Subcutaneous abdominal adipose tissue (tissue), 5 donors: ENCODE data around the gene TMEM150A.
"Not testable (repeated sequence)": the region's sequence is repeated elsewhere in the genome, so short reads cannot be mapped to it uniquely, and the experiment has no call there.

ENCODE experiments used
- H3K27ac ChIP-seq: one replicate; pipeline ENCODE4 v1.7.0; 2013; ENCODE audit warnings: low read depth, mild to moderate bottlenecking, inconsistent platforms, low read length, moderate library complexity
- H3K27me3 ChIP-seq, 5 donors: one replicate each; pipeline ENCODE4 v1.7.0; 2013; ENCODE audit warnings: low read length in 5 of 5, inconsistent platforms in 1 of 5; ENCODE audit not compliant: control insufficient read depth in 5 of 5, insufficient read depth in 4 of 5
- H3K36me3 ChIP-seq, 5 donors: one replicate each; pipeline ENCODE4 v1.7.0; 2013; ENCODE audit warnings: low read length in 5 of 5; ENCODE audit not compliant: control insufficient read depth in 5 of 5, insufficient read depth in 5 of 5
- H3K4me1 ChIP-seq, 5 donors: one replicate each; pipeline ENCODE4 v1.7.0; 2013; ENCODE audit warnings: low read length in 5 of 5, mild to moderate bottlenecking in 3 of 5, moderate library complexity in 1 of 5; ENCODE audit not compliant: control insufficient read depth in 5 of 5, insufficient read depth in 5 of 5
- H3K4me3 ChIP-seq, 5 donors: one replicate each; pipeline ENCODE4 v1.7.0; 2013; ENCODE audit warnings: low read length in 5 of 5, low read depth in 1 of 5
- H3K9ac ChIP-seq, 5 donors: one replicate each; pipeline ENCODE4 v1.7.0; 2013; ENCODE audit warnings: low read length in 5 of 5, mild to moderate bottlenecking in 4 of 5, moderate library complexity in 3 of 5
- H3K9me3 ChIP-seq, 5 donors: one replicate each; pipeline ENCODE4 v1.7.0; 2013; ENCODE audit warnings: low read length in 5 of 5; ENCODE audit not compliant: control insufficient read depth in 5 of 5
- donor health status: healthy.
- donor health status: healthy.
- donor health status: healthy.
- donor health status: healthy.
- donor health status: healthy.

TMEM150A gene

DNA sequence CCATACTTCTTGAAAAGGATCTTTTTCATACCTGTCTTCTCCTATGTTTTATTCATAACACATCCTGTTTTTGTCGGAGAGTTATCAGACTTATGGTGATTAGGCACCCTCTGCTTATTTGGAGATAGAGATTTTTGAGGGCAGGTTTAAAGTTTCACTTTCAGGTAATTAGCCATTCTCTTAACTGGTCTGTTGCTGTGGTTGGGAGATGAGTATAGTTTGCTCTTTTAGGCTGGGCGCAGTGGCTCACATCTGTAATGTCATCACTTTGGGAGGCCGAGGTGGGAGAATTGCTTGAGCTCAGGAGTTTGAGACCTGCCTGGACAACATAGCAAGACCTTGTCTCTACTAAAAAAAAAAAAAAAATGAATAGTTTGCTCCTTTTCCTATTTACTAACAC, 40.2 kb upstream of the TMEM150A start:
- Histone ChIP-seq H3K9me3 (no peaks in the 10 kb centered on the region), H3K27me3 (no peaks in the 10 kb centered on the region), H3K4me1 (no peaks in the 10 kb centered on the region), H3K36me3 (peaks cover 40 to 95% (median 84%) of the 10 kb centered on the region in 5 donors), H3K27ac (no peak overlapping the region), H3K9ac (no peak overlapping the region), H3K4me3 (no peak overlapping the region)

DNA sequence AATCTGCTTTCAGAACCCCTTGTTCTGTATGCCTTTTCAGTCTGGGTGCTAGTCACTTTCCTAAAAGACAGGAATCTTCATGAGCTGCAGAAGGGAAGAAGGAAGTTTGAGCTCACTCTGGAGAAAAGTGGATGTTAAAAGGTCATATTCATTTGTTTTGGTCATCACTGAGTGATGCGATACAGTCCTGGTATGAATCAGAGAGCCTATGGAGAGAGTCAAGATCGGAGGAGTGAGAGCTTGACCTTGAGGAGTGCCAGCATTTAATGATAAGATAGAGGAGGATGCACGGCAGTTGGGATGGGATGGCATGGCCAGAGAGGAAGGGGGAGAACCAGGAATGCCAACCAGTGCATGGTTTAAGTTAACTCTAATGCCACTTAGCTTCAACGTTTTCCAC, 33.1 kb upstream of the TMEM150A start:
- Histone ChIP-seq H3K4me1 (no peaks in the 10 kb centered on the region), H3K27ac (no peak overlapping the region), H3K36me3 (peaks cover 12 to 91% (median 70%) of the 10 kb centered on the region in 5 donors), H3K9me3 (no peaks in the 10 kb centered on the region), H3K27me3 (no peaks in the 10 kb centered on the region), H3K9ac (no peak overlapping the region), H3K4me3 (no peak overlapping the region)

DNA sequence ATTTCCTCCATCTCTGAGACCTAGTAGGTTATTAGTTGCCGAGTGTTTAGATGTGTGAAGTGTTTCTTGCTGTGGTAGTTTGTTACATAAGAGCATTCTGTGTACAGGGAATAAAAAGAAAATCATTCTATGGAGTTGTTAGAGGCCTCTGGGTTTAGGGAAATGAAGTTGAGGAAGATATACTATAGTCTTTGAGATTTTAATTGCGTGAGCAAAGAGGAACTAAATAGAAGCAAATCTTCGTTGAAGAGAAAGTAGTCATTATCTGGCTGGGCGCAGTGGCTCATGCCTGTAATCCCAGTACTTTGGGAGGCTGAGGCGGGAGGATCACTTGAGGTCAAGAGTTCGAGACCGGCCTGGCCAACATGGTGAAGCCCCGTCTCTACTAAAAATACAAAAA, 32.5 kb upstream of the TMEM150A start:
- no peak overlapping the region for H3K4me3 ChIP-seq
- H3K36me3 ChIP-seq, result peaks cover 18 to 92% (median 74%) of the 10 kb centered on the region in 5 donors
- no peaks in the 10 kb centered on the region for H3K27me3 ChIP-seq
- no peaks in the 10 kb centered on the region for H3K4me1 ChIP-seq
- H3K9me3 ChIP-seq, result no peaks in the 10 kb centered on the region
- H3K27ac ChIP-seq, result no peak overlapping the region
- H3K9ac ChIP-seq, result peak overlapping the region in 1 of 5 donors; percentile 10

DNA sequence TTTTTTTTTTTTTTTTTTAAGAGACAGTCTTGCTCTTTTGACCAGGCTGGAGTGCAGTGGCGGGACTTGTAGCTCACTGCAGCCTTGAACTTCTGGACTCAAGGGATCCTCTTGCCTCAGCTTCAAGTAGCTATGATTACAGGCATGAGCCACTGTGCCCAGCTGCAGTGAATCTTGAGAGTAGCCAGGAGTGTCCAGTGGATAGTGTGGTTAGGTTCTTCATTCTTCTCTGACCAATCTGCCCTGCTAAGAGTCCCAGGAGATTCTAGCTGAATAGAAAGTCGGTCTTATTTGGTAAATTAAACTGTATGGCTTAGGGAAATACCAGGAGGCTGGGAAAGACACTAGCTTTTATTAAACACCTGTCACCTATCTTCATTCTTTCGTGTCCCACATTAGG, 28.8 kb upstream of the TMEM150A start:
- Histone ChIP-seq H3K27ac (no peak overlapping the region), H3K27me3 (no peaks in the 10 kb centered on the region), H3K4me1 (peaks cover 0 to 7% (median 0%) of the 10 kb centered on the region in 5 donors), H3K4me3 (no peak overlapping the region), H3K9ac (no peak overlapping the region), H3K9me3 (no peaks in the 10 kb centered on the region), H3K36me3 (peaks cover 17 to 94% (median 74%) of the 10 kb centered on the region in 5 donors)

DNA sequence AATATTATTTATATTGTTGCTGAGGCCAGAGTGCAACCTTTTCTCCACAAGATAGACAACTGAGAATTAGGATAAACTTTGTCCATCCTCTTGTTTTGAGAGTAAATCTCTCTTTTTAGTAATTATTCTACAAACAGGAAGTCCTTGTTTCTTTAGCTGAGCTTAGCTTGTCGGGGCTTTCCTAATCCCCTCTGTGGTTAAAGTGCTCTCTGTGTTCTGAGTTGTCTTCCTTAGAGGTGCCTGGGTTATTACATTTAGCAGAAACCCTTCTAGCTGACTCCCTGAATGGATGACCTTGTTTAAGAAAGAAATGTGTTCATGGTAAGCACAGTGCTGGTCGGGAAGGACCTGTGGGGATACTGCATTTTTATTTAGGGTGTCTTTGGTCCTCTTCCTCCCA, 26.2 kb upstream of the TMEM150A start:
- no peak overlapping the region for H3K9ac ChIP-seq
- peaks cover 23 to 97% (median 76%) of the 10 kb centered on the region in 5 donors for H3K36me3 ChIP-seq
- H3K27me3 ChIP-seq, result no peaks in the 10 kb centered on the region
- no peak overlapping the region for H3K4me3 ChIP-seq
- H3K4me1 ChIP-seq, result peaks cover 0 to 7% (median 0%) of the 10 kb centered on the region in 5 donors
- no peaks in the 10 kb centered on the region for H3K9me3 ChIP-seq
- H3K27ac ChIP-seq, result no peak overlapping the region

DNA sequence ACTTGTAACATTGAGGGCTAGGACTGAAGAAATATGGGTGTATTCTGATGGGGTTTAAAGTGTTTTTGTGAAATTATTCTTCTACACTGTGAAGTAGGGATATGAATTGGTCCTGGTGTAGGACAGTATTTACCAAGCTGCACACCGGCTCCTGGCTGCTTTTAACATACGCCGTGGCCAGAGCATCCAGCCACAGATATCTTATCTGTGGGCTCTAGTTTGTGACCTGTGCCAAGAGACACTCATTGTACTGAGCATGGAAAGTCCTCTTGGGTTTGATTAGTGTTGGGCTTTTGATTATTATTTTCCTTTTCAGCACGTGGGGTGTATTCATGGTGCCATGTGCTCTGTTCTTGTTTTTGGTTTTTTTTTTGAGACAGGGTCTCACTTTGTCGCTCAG, 21.5 kb upstream of the TMEM150A start:
- peaks cover 0 to 7% (median 0%) of the 10 kb centered on the region in 5 donors for H3K4me1 ChIP-seq
- no peak overlapping the region for H3K4me3 ChIP-seq
- H3K27ac ChIP-seq, result no peak overlapping the region
- peaks cover 33 to 91% (median 72%) of the 10 kb centered on the region in 5 donors for H3K36me3 ChIP-seq
- H3K9ac ChIP-seq, result no peak overlapping the region
- H3K9me3 ChIP-seq, result no peaks in the 10 kb centered on the region
- H3K27me3 ChIP-seq, result no peaks in the 10 kb centered on the region

DNA sequence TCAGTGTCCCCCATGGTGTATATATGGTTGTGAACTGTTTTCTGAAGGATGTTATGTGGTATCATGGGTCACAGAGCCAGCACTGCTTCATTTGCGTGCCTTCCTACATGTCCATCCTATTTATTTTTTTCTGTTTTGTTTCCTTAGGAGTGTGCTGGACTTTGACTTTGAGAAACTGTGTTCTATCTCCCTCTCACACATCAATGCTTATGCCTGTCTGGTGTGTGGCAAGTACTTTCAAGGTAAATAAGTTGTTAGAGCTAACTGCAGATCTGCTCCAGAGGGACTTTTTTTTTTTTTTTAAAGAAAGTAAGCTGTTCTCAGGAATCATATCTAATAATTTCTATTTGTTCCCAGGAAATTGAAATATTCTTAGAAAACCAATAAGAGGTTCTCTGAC, 18.8 kb upstream of the TMEM150A start:
- Histone ChIP-seq H3K4me1 (peaks cover 6 to 17% (median 14%) of the 10 kb centered on the region in 5 donors), H3K9me3 (no peaks in the 10 kb centered on the region), H3K27ac (no peak overlapping the region), H3K36me3 (peaks cover 27 to 67% (median 56%) of the 10 kb centered on the region in 5 donors), H3K9ac (no peak overlapping the region), H3K27me3 (no peaks in the 10 kb centered on the region), H3K4me3 (no peak overlapping the region)

DNA sequence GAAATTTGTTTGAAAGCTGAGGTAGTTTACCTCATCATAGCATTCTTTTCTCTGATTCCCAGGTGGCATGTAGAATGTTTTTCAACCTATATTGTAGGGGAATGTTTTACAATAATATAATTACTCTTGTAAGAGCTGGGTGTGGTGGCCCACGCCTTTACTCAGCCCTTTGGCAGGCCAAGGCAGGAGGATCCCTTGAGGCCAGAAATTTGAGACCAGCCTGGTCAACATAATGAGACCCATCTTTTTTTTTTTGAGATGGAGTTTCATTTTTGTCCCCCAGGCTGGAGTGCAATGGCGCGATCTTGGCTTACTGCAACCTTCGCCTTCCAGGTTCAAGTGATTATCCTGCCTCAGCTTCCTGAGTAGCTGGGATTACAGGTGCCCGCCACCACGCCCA, 17.1 kb upstream of the TMEM150A start:
- H3K36me3 ChIP-seq, result peaks cover 21 to 50% (median 40%) of the 10 kb centered on the region in 5 donors

DNA sequence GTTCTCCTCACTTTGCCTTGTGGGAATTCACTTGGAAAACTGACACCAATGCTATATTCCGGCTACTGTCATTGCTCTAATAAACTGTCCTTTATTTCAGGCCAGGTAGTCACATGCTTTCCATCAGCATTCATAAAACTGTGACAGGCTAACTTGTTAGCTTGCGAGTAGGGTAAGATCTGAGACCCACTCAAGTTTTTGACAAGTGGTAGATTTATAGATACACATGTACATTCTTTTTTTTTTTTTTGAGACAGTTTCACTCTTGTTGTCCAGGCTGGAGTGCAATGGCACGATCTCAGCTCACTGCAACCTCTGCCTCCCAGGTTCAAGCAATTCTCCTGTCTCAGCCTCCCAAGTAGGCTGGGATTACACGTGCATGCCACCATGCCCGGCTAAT, 15.2 kb upstream of the TMEM150A start:
- not testable (repeated sequence) for H3K27ac ChIP-seq

More for the DNA sequence above, 17.1 kb upstream of the TMEM150A start:
- H3K27ac ChIP-seq, result no peak overlapping the region
- H3K4me3 ChIP-seq, result no peak overlapping the region
- H3K9ac ChIP-seq, result no peak overlapping the region
- H3K4me1 ChIP-seq, result peaks cover 6 to 23% (median 17%) of the 10 kb centered on the region in 5 donors
- H3K27me3 ChIP-seq, result no peaks in the 10 kb centered on the region
- no peaks in the 10 kb centered on the region for H3K9me3 ChIP-seq

DNA sequence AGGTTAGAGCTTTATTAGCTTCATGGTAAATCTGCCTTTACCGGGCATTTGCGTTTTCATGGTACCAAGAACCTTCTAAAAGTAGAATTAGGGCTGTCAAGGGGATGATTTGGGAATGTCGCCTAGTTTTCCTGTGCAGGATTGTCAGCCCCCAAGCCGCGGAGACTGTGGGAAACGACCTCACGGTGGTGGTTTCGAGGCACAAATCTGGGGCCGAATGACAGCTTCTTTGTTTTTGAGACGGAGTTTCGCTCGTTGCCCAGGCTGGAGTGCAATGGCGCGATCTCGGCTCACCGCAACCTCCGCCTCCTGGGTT, 12.9 kb upstream of the TMEM150A start:
- H3K9ac ChIP-seq, result no peak overlapping the region
- H3K9me3 ChIP-seq, result no peaks in the 10 kb centered on the region
- peaks cover 3 to 14% (median 9%) of the 10 kb centered on the region in 5 donors for H3K36me3 ChIP-seq
- peak overlapping the region in 2 of 5 donors; percentile 40 to 90 for H3K4me3 ChIP-seq
- H3K27ac ChIP-seq, result peak overlapping the region; percentile 80
- H3K4me1 ChIP-seq, result peaks cover 6 to 41% (median 31%) of the 10 kb centered on the region in 5 donors
- H3K27me3 ChIP-seq, result no peaks in the 10 kb centered on the region

More for the DNA sequence above, 15.2 kb upstream of the TMEM150A start:
- H3K9me3 ChIP-seq, H3K27me3 ChIP-seq: not testable (repeated sequence)
- Histone ChIP-seq H3K36me3 (peaks cover 18 to 34% (median 23%) of the 10 kb centered on the region in 5 donors), H3K9ac (peak overlapping the region in 3 of 5 donors; percentile 19 to 84 (median 41)), H3K4me3 (peak overlapping the region in 2 of 5 donors; percentile 81 to 90), H3K4me1 (peaks cover 6 to 23% (median 17%) of the 10 kb centered on the region in 5 donors)

DNA sequence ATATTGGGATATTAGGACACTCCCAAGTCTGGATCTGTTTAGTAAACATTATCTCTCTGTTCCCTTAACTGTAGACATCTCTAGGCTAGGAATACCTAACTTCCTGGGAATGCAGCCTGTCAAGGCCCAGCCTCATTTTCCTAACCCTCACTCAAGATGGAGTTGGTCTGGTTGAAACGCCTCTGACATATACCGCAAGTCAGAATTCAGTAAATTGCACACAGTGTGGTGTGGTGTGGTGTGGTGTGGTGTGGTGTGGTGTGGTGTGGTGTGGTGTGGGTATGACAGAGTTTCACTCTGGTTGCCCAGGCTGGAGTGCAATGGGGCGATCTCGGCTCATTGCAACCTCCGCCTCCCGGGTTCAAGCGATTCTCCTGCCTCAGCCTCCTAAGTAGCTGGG, 12.3 kb upstream of the TMEM150A start:
- not testable (repeated sequence) for H3K4me3 ChIP-seq, H3K36me3 ChIP-seq, H3K9ac ChIP-seq, H3K27me3 ChIP-seq, H3K27ac ChIP-seq, H3K9me3 ChIP-seq
- H3K4me1 ChIP-seq, result peaks cover 6 to 44% (median 35%) of the 10 kb centered on the region in 5 donors
